ENCODE measurements around the gene FRMD3. TPM values are rescaled to one million over a fixed set of nuclear protein-coding genes. Genes with fewer than 3 reads are reported as not detected.

The FRMD3 gene
- total RNA-seq, 1 experiment from 2014 or later: 3.9 TPM

DNA sequence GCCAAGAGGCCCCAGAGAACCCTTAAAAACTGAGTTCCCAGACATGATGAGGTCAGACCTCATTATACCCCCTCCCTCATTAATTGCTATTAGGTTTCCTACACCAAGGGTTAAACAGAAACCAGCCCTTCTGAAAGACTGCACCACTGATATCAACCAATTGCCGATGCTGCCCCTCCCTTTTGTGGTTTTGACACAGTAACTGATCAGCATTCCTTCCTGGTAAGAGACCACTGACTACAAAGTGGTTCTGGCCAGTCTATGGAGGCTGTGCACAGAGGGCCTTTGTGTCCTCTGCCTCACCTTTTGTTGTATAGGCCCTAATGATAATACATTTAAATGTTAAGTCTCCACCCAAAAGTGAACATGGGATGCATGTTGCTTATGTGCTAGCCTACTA is 201.5 kb downstream of the FRMD3 start:
- no peak overlapping the region for H2AFZ ChIP-seq (ENCODE audit: low read length)
- DNase-seq (peak; percentile 13), ATAC-seq (no peak)
- ChIA-PET POLR2A (ENCODE audit: unreplicated experiment) (no interaction called here), CTCF (no interaction called here)
- no peak overlapping the region for H3K27ac ChIP-seq (ENCODE audit: low read length)
- BruUV-seq (replicated peaks): no TSS peak
- no peak overlapping the region for H3K4me2 ChIP-seq (ENCODE audit: low read length)
- H3K79me2 ChIP-seq (ENCODE audit: low read length): no peaks in the 10 kb centered on the region
- H3K9ac ChIP-seq (ENCODE audit: low read length): no peak overlapping the region
- H3K27me3 ChIP-seq (ENCODE audit: low read length): no peaks in the 10 kb centered on the region
- intact Hi-C loops (cut with micrococcal nuclease): loop anchor here (10.0 kb wide), 1 partner anchor 138 kb away; no protein-coding TSS in a partner anchor
- no peaks in the 10 kb centered on the region for H3K9me3 ChIP-seq (ENCODE audit: low read length)
- TF ChIP-seq, protein P1, sequence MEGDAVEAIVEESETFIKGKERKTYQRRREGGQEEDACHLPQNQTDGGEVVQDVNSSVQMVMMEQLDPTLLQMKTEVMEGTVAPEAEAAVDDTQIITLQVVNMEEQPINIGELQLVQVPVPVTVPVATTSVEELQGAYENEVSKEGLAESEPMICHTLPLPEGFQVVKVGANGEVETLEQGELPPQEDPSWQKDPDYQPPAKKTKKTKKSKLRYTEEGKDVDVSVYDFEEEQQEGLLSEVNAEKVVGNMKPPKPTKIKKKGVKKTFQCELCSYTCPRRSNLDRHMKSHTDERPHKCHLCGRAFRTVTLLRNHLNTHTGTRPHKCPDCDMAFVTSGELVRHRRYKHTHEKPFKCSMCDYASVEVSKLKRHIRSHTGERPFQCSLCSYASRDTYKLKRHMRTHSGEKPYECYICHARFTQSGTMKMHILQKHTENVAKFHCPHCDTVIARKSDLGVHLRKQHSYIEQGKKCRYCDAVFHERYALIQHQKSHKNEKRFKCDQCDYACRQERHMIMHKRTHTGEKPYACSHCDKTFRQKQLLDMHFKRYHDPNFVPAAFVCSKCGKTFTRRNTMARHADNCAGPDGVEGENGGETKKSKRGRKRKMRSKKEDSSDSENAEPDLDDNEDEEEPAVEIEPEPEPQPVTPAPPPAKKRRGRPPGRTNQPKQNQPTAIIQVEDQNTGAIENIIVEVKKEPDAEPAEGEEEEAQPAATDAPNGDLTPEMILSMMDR (conservative IDR thresholded peaks at IDR 0.05; ENCODE audit: low read depth, low read length): no peak
- TF ChIP-seq EZH2 (IDR thresholded peaks at IDR 0.05; ENCODE audit: low read length, unreplicated experiment): no peak
- TF ChIP-seq EZH2phosphoT487 (IDR thresholded peaks at IDR 0.05; ENCODE audit: borderline replicate concordance, low read length): no peak
- no peaks in the 10 kb centered on the region for H3K9me2 ChIP-seq (replicated peaks; ENCODE audit: low read length)
- no peaks in the 10 kb centered on the region for H3F3A ChIP-seq (ENCODE audit: low read length, unreplicated experiment)
- no peaks in the 10 kb centered on the region for H4K20me1 ChIP-seq (ENCODE audit: low read length)
- H3K4me1 ChIP-seq (ENCODE audit: insufficient read depth, low read length): no peaks in the 10 kb centered on the region
- no peaks in the 10 kb centered on the region for H3K36me3 ChIP-seq (ENCODE audit: low read depth, low read length)
- H3K4me3 ChIP-seq (ENCODE audit: low read length): no peak overlapping the region

DNA sequence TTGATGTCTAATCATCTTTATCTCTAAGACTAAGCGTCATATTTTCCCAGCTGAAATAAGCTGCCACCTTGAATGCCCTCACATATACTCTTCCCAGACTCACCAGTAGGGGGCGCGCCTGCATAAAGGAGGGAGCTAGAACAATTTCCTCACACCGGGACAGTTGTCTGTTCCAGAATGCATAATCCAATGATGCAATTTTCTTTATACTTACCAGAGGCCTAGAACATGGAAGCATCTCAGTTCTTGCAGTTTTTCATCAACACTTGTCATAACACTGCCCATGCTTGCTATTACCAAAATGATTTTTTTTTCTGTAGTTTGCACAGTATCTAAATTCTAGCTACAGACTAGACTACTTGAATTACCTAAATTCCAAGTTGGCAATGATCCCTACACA is 203.9 kb downstream of the FRMD3 start:
- H3K4me3 ChIP-seq (ENCODE audit: low read length): no peak overlapping the region
- no peaks in the 10 kb centered on the region for H3K9me3 ChIP-seq (ENCODE audit: low read length)
- H3K27me3 ChIP-seq (ENCODE audit: low read length): no peaks in the 10 kb centered on the region
- H2AFZ ChIP-seq (ENCODE audit: low read length): no peak overlapping the region
- no peaks in the 10 kb centered on the region for H4K20me1 ChIP-seq (ENCODE audit: low read length)
- H3K4me1 ChIP-seq (ENCODE audit: insufficient read depth, low read length): no peaks in the 10 kb centered on the region
- TF ChIP-seq, protein P1 (conservative IDR thresholded peaks at IDR 0.05; ENCODE audit: low read depth, low read length): peak; percentile 87
- no peak for TF ChIP-seq EZH2 (IDR thresholded peaks at IDR 0.05; ENCODE audit: low read length, unreplicated experiment)
- BruUV-seq (replicated peaks): no TSS peak
- DNase-seq (peak; percentile 75), ATAC-seq (peak; percentile 84)
- no peaks in the 10 kb centered on the region for H3K9me2 ChIP-seq (replicated peaks; ENCODE audit: low read length)
- no peaks in the 10 kb centered on the region for H3K36me3 ChIP-seq (ENCODE audit: low read depth, low read length)
- intact Hi-C loops (cut with micrococcal nuclease): loop anchor here (1.0 to 10.0 kb wide), 4 partner anchors 100 to 210 kb away; no protein-coding TSS in a partner anchor
- no peak overlapping the region for H3K4me2 ChIP-seq (ENCODE audit: low read length)
- no peaks in the 10 kb centered on the region for H3K79me2 ChIP-seq (ENCODE audit: low read length)
- ChIA-PET CTCF (interaction anchor here (0.6 to 1.5 kb wide), 5 partner anchors 68 to 210 kb away, joined by 3 to 17 read pairs (median 5); partner anchors contain the start of gene FRMD3), POLR2A (ENCODE audit: unreplicated experiment) (interaction anchor here (0.6 kb wide), 1 partner anchor 13 kb away, joined by 6 read pairs; no protein-coding TSS in a partner anchor)
- H3F3A ChIP-seq (ENCODE audit: low read length, unreplicated experiment): no peaks in the 10 kb centered on the region
- no peak overlapping the region for H3K27ac ChIP-seq (ENCODE audit: low read length)
- H3K9ac ChIP-seq (ENCODE audit: low read length): no peak overlapping the region
